Activated T-cell treated with anti-CD3 and anti-CD28 coated beads for 1 hour (primary cell): Measurements from ENCODE around the gene NUBPL.
"Not testable (repeated sequence)": the region's sequence is repeated elsewhere in the genome, so short reads cannot be mapped to it uniquely, and the experiment has no call there.

Experiments used
- DNase-seq: peaks from one replicate; pipeline ENCODE4 v3.0.0-alpha.2; 2020; ENCODE audit warnings: low read depth

The NUBPL gene

DNA sequence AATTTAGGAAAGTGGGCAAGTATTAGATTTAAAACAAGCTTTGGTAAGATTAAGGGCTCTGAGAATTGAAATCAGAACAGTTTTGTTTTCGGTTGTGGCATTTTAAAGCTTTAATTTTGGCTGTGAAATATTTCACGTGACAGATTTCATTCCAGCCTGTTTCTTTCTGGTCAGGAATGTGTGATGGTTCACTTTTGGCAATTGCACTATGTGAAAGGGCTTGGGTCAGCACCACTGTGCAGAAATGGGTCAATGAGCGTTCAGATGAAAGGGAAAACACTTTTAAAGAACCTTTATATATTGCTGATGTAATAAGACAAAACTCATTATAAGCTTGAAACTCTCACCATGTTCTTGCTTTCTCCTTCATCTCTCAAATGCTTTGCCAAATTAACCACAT, 17.1 kb downstream of the NUBPL start:
- no peak for DNase-seq

GRCh38 chr14:31578792-31579501, 17.7 kb downstream of the NUBPL start:
- DNase-seq: no peak

- no peak for DNase-seq
Observed at GRCh38 chr14:31580234-31580633, 19.0 kb downstream of the NUBPL start.

DNA sequence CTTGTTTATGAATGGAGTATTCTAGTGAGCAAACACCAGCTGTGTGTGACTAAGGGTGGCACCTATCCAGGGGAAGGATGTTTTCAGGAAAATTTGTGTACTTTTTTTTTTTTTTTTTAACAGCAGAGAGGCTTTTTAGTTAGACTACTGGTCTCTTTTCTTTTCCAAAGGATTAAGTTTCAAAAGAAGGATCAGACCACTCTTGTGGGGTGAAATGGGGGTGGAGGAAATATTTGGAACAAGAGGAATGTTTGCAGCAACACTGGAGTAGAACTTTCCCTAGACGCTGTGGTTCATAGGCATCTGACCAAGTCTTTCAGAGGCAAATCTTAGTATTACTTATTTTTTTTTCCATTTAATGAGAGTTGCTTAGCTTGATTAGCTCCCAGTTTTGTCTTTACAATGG, 21.1 kb downstream of the NUBPL start:
- DNase-seq: no peak

DNA sequence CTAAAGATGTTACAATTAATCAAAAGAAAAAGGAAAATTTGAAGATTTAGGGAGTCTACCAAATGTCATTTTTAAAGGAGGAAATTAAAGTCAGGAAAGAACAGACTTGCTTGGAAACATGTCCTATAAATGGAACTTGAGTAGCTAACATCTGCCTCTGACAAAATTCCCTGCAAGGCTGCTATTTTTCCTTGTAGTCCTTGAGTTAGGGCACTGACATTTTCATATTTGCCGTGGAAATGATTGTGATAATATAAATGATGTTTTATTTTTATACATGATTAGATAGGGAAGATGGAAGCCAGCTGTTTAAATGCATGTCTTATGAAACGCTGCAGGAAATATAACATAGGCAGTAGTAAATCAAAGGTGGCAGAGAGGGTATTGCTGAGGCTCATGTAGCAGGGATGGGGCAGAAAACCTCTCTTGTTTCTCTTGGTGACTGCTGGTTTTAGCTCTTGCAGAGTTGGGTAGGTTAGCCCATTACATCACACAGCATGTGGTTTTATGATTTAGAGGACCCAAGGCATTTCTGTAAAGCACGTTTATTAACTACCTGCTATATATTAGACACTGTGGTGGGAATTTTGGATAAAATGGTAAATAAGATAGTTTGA, 21.7 kb downstream of the NUBPL start:
- no peak for DNase-seq

GRCh38 chr14:31590206-31590605, 29.0 kb downstream of the NUBPL start:
- DNase-seq: no peak

DNA sequence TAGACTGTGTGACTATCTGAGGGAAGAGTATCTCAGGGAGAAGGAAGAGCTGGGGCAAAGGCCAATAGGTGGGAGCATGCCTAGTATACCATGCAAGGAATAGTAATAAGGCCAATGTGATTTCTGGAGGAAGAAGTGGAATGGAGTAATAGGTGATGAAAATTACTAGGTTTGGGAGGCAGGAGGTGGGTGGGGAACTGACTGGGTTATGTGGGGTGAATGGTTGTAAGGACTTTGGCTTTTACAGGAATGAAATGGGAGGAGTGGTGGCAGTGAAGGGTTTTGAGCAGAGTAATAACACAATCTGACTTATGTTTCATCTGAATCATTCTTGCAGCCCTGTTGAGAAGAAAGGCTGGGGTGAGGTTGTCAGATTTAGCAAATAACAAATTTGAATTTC, 30.9 kb downstream of the NUBPL start:
- DNase-seq: no peak

DNA sequence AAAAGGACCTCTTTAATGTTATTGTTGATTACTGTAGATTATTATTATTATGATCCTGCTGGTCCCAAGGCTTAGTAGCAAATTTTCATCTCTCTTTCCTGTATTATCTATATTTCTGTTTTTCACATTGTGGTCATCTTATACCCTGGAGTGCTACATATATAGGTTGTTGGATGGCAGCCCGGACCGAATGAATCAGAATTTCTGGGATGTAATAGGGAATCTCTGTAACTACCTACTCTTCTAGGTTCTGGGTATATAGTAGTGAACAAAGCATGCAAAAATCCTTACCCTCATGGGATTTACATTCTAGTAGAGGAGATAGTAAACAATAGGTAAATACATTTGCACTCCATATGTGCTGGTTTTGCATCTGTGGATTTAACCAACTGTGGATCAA, 31.4 kb downstream of the NUBPL start:
- DNase-seq: no peak

DNA sequence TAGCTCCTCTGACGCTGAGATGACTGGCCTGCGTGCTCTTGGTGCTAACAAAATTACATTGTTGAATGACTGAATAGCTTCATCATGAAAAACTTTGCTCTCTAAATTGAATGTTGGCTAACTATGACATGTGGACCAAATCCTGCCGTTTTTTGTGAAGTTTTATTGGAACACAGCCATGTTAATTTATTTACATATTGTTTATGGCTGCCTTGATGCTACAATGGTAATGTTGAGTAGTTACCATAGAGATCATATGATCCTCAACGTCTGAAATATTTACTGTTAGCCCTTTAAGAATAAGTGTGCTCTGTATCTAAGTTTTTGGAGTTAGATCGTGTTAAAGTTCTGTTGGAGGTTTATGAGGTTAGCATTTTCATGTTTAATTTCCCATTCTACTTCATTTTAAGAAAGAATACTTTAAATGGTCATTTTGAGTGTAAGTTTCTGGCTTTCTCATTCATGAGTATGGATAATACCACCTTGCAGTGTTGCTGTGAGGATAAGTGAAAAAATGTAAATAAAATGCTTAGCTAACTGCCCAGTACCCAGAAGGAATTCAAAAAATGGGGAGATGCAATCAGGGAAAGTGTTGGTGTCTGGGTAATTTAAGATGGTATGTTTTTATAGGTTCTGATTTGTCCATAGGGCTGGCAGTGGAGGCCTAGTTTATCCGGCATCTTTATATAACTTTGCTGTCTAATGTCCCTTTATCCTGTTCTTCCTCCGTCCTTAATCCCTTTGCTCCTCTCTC, 35.3 kb downstream of the NUBPL start:
- DNase-seq: no peak

- no peak for DNase-seq
Observed at GRCh38 chr14:31605702-31606101, 44.5 kb downstream of the NUBPL start.

- no peak for DNase-seq
Observed at GRCh38 chr14:31611778-31612433, 50.7 kb downstream of the NUBPL start.

GRCh38 chr14:31613188-31613587, 52.0 kb downstream of the NUBPL start:
- DNase-seq: no peak

DNA sequence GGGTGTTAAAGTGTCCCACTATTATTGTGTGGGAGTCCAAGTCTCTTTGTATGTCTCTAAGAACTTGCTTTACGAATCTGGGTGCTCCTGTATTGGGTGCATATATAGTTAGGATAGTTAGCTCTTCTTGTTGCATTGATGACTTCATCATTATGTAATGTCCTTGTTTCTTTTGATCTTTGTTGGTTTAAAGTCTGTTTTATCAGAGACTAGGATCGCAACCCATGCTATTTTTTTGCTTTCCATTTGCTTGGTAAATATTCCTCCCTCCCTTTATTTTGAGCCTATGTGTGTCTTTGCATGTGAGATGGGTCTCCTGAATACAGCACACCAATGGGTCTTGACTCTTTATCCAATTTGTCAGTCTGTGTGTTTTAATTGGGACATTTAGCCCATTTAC, 57.7 kb downstream of the NUBPL start:
- DNase-seq: not testable (repeated sequence)

- no peak for DNase-seq
Observed at GRCh38 chr14:31619440-31619839, 58.2 kb downstream of the NUBPL start.

DNA sequence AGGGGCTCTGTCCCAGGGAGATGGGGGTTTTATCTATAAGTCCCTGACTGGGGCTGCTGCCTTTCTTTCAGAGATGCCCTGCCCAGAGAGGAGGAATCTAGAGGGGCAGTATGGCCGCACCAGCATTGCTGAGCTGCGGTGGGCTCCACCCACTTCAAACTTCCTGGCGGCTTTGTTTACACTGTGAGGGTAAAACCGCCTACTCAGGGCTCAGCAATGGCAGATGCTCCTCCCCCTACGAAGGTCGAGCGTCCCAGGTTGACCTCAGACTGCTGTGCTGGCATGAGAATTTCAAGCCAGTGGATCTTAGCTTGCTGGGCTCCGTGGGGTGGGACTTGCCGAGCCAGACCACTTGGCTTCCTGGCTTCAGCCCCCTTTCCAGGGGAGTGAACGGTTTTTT, 59.7 kb downstream of the NUBPL start:
- not testable (repeated sequence) for DNase-seq

DNA sequence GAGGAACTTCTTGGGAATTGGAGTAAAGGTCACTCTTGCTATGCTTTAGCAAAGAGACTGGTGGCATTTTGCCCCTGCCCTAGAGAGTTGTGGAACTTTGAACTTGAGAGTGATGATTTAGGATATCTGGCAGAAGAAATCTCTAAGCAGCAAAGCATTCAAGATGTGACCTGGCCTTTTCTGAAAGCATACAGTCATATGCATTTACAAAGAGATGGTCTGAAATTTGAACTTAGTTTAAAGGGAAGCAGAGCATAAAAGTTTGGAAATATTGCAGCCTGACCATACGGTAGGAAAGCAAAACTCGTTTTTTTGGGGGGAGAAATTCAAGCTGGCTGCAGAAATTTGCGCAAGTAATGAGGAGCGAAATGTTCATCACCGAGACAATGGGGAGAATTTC, 60.9 kb downstream of the NUBPL start:
- DNase-seq: no peak

DNA sequence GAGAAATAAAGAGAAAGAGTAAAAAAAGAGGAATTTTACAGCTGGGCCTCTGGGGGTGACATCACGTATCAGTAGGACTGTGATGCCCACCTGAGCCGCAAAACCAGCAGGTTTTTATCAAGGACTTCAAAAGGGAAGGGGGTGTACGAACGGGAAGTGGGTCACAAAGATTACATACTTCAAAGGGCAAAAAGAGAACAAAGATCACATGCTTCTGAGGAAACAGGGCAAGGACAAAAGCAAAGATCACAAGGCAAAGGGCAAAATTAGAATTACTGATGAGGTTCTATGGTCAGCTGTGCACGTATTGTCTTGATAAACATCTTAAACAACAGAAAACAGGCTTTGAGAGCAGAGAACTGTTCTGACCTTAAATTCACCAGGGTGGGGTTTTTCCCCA, 91.7 kb downstream of the NUBPL start:
- DNase-seq: not testable (repeated sequence)

DNA sequence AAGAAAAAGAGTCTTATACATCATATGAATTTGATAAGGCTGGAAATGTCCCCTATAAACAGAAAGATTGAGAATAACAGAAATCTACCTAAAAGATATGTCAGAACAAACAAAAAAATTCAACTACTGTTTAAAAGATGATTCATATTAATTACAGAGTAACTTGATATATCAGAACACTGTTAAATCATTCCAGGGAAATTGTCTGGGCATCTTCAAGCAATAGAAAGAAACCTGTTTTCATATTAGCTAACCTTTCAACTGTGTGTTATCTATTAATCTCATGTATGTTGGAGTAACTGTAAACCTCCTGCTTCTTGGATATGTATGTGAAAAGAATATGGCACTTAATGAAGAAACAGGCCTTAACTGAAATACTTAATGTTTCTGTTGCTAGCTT, 96.7 kb downstream of the NUBPL start:
- DNase-seq: no peak

DNA sequence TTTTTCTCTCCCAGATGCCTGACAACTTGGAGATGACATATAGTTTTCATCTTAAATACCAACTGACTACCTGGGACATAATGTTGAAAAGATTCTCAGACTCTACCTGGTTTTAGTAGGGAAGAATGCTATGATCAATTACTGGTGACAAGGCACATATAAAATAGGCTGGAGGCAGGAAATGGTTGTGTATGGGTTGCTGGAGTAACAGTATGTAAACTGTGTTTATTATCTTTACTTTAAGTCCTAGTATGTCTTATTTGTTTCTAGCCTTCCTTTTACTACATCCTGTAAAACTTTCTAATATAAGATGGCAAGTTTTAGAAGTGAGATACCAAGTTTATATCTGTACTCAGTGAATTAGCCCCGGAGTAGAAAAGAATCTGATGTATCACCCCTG, 98.1 kb downstream of the NUBPL start:
- DNase-seq: no peak

GRCh38 chr14:31660191-31660590, 99.0 kb downstream of the NUBPL start:
- no peak for DNase-seq

DNA sequence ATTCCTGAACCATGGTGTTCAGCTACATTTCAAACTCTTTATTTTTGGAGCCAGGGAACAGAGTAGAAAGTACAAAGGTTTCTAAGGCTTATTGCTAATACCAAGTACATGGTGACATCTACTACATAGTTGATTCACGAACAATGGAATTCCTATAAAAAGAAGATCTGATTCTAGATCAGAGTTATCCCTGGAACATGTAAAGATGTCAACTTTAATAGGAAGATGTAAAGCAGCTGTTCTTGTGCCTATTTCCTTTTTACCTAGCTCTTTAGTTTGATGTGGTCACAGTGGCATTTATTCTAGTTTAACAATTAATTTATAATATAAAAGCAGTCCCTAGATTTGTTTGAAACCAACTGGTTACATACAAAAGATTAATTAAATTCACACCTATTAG, 99.5 kb downstream of the NUBPL start:
- DNase-seq: no peak

- DNase-seq: no peak
Observed at GRCh38 chr14:31668348-31668747, 107.1 kb downstream of the NUBPL start.

- DNase-seq: no peak
Observed at GRCh38 chr14:31672709-31673108, 111.5 kb downstream of the NUBPL start.
